HepG2 (cell line): ENCODE results near the gene MACROD2. TPM values are rescaled to one million over a fixed set of nuclear protein-coding genes. Genes with fewer than 3 reads are reported as not detected.

Experiments
- AFF4 ChIP-seq: sonication (generic); formaldehyde crosslinking; IDR thresholded peaks from 2 replicates; pipeline ENCODE4 v1.4.0; 2020; ENCODE audit warnings: missing genetic modification reagents
- ARID3A ChIP-seq: IDR thresholded peaks from 2 replicates; pipeline ENCODE4 v1.6.1; 2012; ENCODE audit warnings: low read depth, low read length, improper control_type of control experiment
- CENPBD1 ChIP-seq: sonication (generic); formaldehyde crosslinking; IDR thresholded peaks from 2 replicates; pipeline ENCODE4 v1.8.0; 2022; ENCODE audit warnings: missing genetic modification reagents, low read depth, mild to moderate bottlenecking, borderline replicate concordance
- DZIP1 ChIP-seq: sonication (generic); formaldehyde crosslinking; IDR thresholded peaks from 2 replicates; pipeline ENCODE4 v1.5.0; 2020; ENCODE audit warnings: mild to moderate bottlenecking, missing genetic modification reagents
- ETV6 ChIP-seq: sonication (generic); formaldehyde crosslinking; conservative IDR thresholded peaks from 2 replicates; pipeline ENCODE4 v1.4.0; 2020; ENCODE audit warnings: missing genetic modification reagents
- HINFP ChIP-seq: sonication (generic); formaldehyde crosslinking; IDR thresholded peaks from 2 replicates; pipeline ENCODE4 v1.4.0; 2020; ENCODE audit warnings: low read depth, mild to moderate bottlenecking, missing genetic modification reagents
- MEIS2 ChIP-seq: sonication (generic); formaldehyde crosslinking; IDR thresholded peaks from 2 replicates; pipeline ENCODE4 v1.9.0; 2021; ENCODE audit warnings: mild to moderate bottlenecking, missing genetic modification reagents
- MZF1 ChIP-seq: sonication (generic); formaldehyde crosslinking; IDR thresholded peaks from 2 replicates; pipeline ENCODE4 v1.8.1; 2023; ENCODE audit warnings: mild to moderate bottlenecking, missing genetic modification reagents, borderline replicate concordance
- POLR2A ChIP-seq, 2 experiments: IDR thresholded peaks; 2 replicates each; pipeline ENCODE4 v1.6.1; 2011; ENCODE audit warnings: low read depth in 2 of 2, low read length in 2 of 2, mild to moderate bottlenecking in 1 of 2, moderate library complexity in 1 of 2; ENCODE audit not compliant: insufficient read depth in 1 of 2
- SALL2 ChIP-seq: sonication (generic); formaldehyde crosslinking; IDR thresholded peaks from 2 replicates; pipeline ENCODE4 v1.8.1; 2023; ENCODE audit warnings: mild to moderate bottlenecking, missing genetic modification reagents, inconsistent platforms
- ZNF232 ChIP-seq: sonication (generic); formaldehyde crosslinking; IDR thresholded peaks from 2 replicates; pipeline ENCODE4 v1.4.0; 2020; ENCODE audit warnings: missing genetic modification reagents, borderline replicate concordance
- ZNF589 ChIP-seq: sonication (generic); formaldehyde crosslinking; conservative IDR thresholded peaks from 2 replicates; pipeline ENCODE4 v1.8.0; 2022; ENCODE audit warnings: mild to moderate bottlenecking, moderate library complexity, missing genetic modification reagents
- ZNF770 ChIP-seq: sonication (generic); formaldehyde crosslinking; IDR thresholded peaks from 2 replicates; pipeline ENCODE4 v1.5.0; 2020; ENCODE audit warnings: mild to moderate bottlenecking, missing genetic modification reagents
- ZNF878 ChIP-seq: sonication (generic); formaldehyde crosslinking; IDR thresholded peaks from 2 replicates; pipeline ENCODE4 v1.8.1; 2023; ENCODE audit warnings: mild to moderate bottlenecking, missing genetic modification reagents, moderate library complexity
- polyA plus RNA-seq, 8 experiments: library from polyadenylated mRNA; depleted of rRNA in 3 of 8; stranded (reverse) in 7 of 8; unstranded in 1 of 8; fragments of >200 nt; fragmentation: Illumina TruSeq in 4 of 8; extraction: Trizol in 4 of 8; gene quantifications; 2 replicates each; pipeline versions ENCODE4 v1.2.1 to v1.2.3, GENCODE V29; 2011 to 2016; ENCODE audit warnings: low read depth in 4 of 8, missing spikeins in 1 of 8, mixed read lengths in 1 of 8; ENCODE audit not compliant: insufficient read depth in 1 of 8
- total RNA-seq, 5 experiments: library from RNA; depleted of rRNA; stranded (reverse); fragments of >200 nt; fragmentation: Illumina TruSeq; extraction: Trizol; gene quantifications; 2 replicates each; pipeline ENCODE4 v1.2.3, GENCODE V29; 2016; ENCODE audit warnings: low read depth in 1 of 5

Gene MACROD2
- total and polyA plus RNA-seq, 2 of the 13 experiments (the other 11 are each of a cell fraction or from before 2014, with no cell fraction given): 0.13 to 0.51 TPM

- no peak for TF ChIP-seq DZIP1 (CRISPR knock-in tag)
- no peak for TF ChIP-seq ZNF589
- no peak for TF ChIP-seq HINFP (CRISPR knock-in tag)
- TF ChIP-seq ZNF878 (CRISPR knock-in tag): 0 out of 2 replicates have a peak, but pooled peaks have one; percentile 42
- TF ChIP-seq MZF1 (CRISPR knock-in tag): no peak
- TF ChIP-seq ARID3A: peak; percentile 62; the same call in 1 of the 2 replicates
- no peak for TF ChIP-seq ZNF232 (CRISPR knock-in tag)
- TF ChIP-seq ZNF770 (CRISPR knock-in tag): no peak
- TF ChIP-seq AFF4 (CRISPR knock-in tag): no peak
- no peak for TF ChIP-seq ETV6 (CRISPR knock-in tag)
- TF ChIP-seq CENPBD1 (CRISPR knock-in tag): no peak
- no peak for TF ChIP-seq POLR2A (IDR thresholded peaks at IDR 0.05; ENCODE audit: insufficient read depth in 1 of 2, low read depth in 2 of 2, low read length in 2 of 2)
- TF ChIP-seq MEIS2 (CRISPR knock-in tag): no peak
- no peak for TF ChIP-seq SALL2 (CRISPR knock-in tag)
These were observed 614.3 kb downstream of the MACROD2 start (continued) for GRCh38 chr20:14609328-14610221.
